HG02870 (cell line): ENCODE data around the gene SETD4.

Source experiments
- ATAC-seq: cut with Tn5 transposase; IDR thresholded peaks from one replicate; pipeline ENCODE4 v1.9.1; 2021; ENCODE audit warnings: mild to moderate bottlenecking, moderate library complexity; ENCODE audit not compliant: unreplicated experiment

Gene SETD4

GRCh38 chr21:36015045-36015444 is 45.3 kb downstream of the SETD4 start:
- ATAC-seq = no peak

- ATAC-seq = no peak
Measured at GRCh38 chr21:36010801-36011200, 49.5 kb downstream of the SETD4 start.

DNA sequence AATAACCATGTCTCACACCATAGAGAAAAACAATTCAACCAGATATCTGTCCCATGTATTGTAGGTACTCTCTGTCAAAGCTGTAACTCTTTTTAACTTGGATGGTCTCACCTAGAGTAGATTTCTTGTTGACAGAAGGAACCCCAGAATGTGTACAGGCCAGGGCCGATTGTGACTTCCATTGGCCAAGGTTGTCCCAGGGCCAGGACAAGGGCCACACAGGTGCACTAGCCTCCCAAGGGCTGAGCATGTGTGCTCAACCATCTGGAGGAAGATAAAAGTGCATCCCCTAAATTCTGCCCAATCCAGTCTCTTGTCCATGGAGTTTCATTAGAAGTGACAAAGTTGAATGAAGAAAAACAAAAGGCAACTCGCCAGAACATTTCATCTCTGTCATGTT is 51.8 kb downstream of the SETD4 start:
- ATAC-seq = no peak

DNA sequence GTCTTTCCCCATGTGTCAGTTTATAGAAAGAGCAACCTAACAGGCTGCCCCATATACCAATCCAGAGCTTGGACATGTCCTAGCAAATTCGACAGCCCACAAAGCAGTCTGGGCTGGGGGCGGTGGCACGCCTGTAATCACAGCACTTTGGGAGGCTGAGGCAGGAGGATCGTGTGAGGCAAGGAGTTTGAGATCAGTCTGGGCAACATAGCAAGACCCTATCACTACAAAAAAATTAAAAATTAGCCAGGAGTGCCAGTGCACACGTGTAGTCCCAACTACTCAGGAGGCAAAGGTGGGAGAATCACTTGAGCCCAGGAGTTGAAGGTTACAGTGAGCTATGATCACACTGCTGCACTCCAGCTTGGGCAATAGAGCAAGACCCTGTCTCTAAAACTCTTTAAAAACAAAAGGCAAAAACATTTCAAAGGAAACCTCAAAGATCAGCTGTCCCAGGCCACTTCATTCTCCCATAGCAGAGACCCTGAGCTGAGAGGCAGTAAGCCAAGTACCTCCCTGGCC is 54.4 kb downstream of the SETD4 start:
- ATAC-seq = no peak

GRCh38 chr21:36005018-36005417 is 55.3 kb downstream of the SETD4 start:
- no peak for ATAC-seq

GRCh38 chr21:36004441-36004840 is 55.9 kb downstream of the SETD4 start:
- no peak for ATAC-seq

DNA sequence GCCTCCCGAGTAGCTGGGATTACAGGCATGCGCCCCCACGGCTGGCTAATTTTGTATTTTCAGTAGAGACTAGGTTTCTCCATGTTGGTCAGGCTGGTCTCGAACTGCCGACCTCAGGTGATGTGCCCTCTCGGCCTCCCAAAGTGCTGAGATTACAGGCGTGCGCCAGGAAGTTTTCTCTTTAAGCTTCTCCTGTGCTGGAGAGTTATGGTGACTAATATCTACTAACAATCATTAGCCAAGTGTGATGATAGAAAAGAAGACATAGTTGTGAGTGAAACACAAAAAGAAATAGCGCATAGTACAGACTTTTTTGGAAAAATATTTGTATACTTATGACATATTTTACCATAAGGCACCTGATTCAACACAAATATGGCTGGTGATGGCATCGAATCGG is 56.5 kb downstream of the SETD4 start:
- no peak for ATAC-seq

DNA sequence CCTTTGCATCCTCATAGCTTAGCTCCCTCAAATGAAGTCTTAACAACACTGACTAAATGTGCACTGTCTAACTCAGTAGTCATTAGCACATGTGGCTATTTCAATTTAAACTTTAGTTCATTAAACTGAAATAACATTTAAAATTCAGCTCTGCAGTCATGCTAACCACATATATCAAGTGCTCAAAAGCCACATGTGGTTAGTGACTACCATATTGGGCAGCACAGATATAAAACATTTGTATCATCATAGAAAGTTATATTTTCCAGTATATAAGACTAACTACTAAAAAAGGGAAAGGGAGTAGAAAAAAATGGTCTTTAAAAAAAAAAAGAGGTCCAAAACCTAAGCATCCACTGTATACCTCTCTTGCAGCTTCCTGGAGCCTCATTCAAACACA is 64.1 kb downstream of the SETD4 start:
- no peak for ATAC-seq

DNA sequence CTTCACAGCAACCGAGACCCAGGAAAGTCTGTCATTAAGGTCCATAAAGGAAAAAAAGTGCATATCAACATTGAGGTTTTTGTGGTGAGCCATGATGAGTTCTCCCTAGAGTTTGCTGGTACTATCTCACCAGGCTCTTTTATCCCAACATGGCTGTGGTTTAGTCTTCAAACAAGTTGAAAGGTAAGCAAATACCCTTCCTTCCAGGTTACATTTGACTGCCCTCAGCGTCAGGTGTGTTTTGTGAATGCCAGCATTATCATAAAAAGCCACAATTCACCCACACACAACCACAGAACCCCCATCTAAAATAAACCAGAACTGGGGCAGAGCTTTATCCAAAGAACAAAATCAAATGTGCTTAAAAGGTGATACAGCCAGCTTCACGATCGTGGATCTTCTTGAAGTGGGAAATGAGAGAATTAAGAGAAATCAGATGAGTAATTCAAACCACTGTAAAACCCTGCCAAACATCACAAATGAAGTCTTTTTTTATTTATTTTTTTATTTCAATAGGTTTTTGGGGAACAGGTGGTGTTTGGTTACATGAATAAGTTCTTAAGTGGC is 64.7 kb downstream of the SETD4 start:
- ATAC-seq = no peak

DNA sequence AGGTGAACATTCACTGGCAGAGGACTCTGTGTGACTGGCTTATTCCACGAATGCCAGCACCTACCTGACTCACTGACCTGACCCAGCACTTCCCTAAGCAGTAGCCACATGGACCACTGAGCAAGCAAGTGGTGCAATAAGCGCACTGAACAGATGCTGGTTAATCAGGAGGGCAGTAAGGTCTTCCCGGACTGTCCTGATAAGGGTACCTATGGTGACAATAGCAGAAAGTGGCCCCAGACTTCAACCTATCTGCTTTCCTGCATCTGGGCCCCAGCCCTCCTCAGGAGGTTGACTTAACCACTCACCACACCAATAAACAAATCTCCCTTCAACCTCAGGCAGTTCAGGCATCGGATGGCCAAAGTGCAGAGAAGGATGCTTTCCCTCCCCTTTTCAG is 65.7 kb downstream of the SETD4 start:
- no peak for ATAC-seq

DNA sequence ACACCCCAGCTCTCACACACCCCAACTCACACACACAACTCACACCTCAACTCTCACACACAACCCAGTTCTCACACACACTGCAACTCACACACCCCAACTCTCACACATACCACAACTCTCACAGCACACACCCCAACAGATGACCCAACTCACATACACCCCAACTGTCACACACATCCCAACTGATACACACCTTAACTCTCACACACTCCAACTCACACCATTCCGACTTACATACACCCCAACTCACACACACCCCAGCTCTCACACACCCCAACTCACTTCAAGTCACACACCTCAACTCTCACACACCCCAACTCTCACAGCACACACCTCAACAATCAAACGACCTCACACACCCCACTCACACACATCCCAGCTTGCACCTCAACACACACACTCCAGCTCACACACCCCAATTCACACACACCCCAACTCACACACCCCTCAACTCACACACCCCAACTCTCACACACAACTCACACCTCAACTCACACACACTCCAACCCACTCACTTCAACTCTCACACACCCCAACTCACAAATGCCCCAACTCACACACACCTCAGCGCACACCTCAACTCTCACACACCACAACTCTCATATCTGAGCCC is 66.3 kb downstream of the SETD4 start:
- ATAC-seq = no peak

DNA sequence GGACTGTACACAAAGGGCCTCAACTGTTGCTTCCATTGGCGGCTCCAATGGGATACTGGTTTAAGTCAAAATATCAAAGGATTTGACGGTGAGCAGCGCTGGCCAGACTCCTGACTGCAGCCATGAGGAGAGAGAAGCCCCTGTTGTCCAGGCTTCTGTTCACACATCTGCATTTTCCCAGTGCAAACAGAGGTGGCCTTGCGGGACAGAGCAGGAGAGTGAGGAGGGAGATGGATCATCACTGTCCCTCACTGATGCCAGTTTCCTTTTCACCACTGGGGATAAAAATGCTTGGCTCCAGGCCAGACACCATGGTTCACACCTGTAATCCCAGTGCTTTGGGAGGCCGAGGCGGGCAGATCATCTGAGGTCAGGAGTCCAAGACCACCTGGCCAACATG is 69.2 kb downstream of the SETD4 start:
- no peak for ATAC-seq

- no peak for ATAC-seq
Measured at GRCh38 chr21:35990609-35991008, 69.7 kb downstream of the SETD4 start.

- ATAC-seq = no peak
Measured at GRCh38 chr21:35989138-35989735, 71.1 kb downstream of the SETD4 start.

DNA sequence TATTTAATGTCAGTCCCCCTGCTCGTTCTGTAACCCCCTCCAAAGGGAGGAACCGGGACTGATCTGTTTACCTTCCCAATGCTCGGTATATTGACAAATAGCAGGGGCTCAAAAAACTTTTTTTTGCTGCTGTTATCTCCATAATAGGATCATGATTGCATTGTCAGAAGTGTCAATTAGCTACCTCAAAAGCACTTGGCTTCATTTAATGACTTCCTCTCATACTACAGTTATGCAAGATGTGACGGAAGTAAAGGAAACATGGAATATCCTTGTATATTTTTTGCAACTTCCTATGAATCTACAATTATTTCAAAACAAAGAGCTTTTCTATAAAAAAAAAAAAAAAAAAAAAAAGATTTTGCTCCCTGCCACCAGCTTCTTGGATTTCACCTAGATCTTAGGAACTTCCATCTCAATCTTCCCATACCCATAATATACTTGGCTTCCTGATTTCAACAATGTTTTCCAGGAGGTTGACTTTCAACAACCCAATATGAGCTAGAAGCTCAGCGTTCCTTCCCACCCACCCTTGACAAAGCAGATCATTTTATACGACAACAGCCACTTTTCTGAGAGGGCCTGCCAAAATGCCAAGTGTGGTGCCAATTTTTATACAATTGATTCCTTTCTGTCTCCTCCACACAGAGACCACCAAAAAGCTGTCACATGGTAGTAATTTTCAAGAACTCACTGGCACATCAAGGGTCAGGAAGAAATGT is 71.7 kb downstream of the SETD4 start:
- no peak for ATAC-seq

- no peak for ATAC-seq
Measured at GRCh38 chr21:35987475-35987874, 72.9 kb downstream of the SETD4 start.

GRCh38 chr21:35984654-35985361 is 75.5 kb downstream of the SETD4 start:
- ATAC-seq = no peak
